ENCODE data around the gene IL1RL2. TPM values are rescaled to one million over a fixed set of nuclear protein-coding genes. Genes with fewer than 3 reads are reported as not detected.

Gene IL1RL2
- total and polyA plus RNA-seq, 2 of the 4 experiments (the other 2 are of a cell fraction), result 0.09 to 0.36 TPM

GRCh38 chr2:102180687-102180999 is 6.2 kb upstream of the IL1RL2 start:
- H3K27ac ChIP-seq (ENCODE audit: insufficient read depth, low read length), result no peak overlapping the region
- no peak overlapping the region for H3K23ac ChIP-seq (ENCODE audit: low read depth, low read length)
- no peak overlapping the region for H4K5ac ChIP-seq (ENCODE audit: low read depth, low read length)
- no peak overlapping the region for H4K8ac ChIP-seq (ENCODE audit: low read depth in 2 of 2, low read length in 2 of 2)
- H3K36me3 ChIP-seq (ENCODE audit: control insufficient read depth, insufficient read depth, low read length), result peaks cover 29% of the 10 kb centered on the region
- H2AK5ac ChIP-seq (ENCODE audit: low read depth, low read length), result no peak overlapping the region
- no peak overlapping the region for H2AK9ac ChIP-seq (replicated peaks; ENCODE audit: low read depth, low read length, poor library complexity)
- H3K56ac ChIP-seq (ENCODE audit: extremely low read depth, insufficient read depth, low read length), result no peak overlapping the region
- POLR2A ChIA-PET (ENCODE audit: unreplicated experiment), result no interaction called here
- ATAC-seq (ENCODE audit: low read depth) (no peak), DNase-seq (no peak)
- H3K9ac ChIP-seq (ENCODE audit: low read depth, low read length), result no peak overlapping the region
- H3K9me3 ChIP-seq (ENCODE audit: control insufficient read depth, insufficient read depth, low read length), result no peaks in the 10 kb centered on the region
- intact Hi-C loops (cut with micrococcal nuclease) (no loop called here), dilution Hi-C loops (cut with HindIII; ENCODE audit: low sequenced_read_pairs, unreplicated experiment) (no loop called here), in situ Hi-C loops (cut with MboI; ENCODE audit: low sequenced_read_pairs) (no loop called here)
- H3K4me1 ChIP-seq (ENCODE audit: control insufficient read depth, insufficient read depth, low read length), result no peaks in the 10 kb centered on the region
- no peak overlapping the region for H3K4me2 ChIP-seq (ENCODE audit: low read depth, low read length)
- H2BK5ac ChIP-seq (ENCODE audit: low read depth, low read length, poor library complexity, severe bottlenecking), result no peak overlapping the region
- H3K4me3 ChIP-seq (ENCODE audit: insufficient read depth, low read depth, low read length), result no peak overlapping the region
- no peak overlapping the region for H2AFZ ChIP-seq (replicated peaks; ENCODE audit: low read length, poor library complexity)
- H2BK15ac ChIP-seq (ENCODE audit: low read depth, low read length), result no peak overlapping the region
- H3K14ac ChIP-seq (replicated peaks; ENCODE audit: low read depth, low read length), result no peak overlapping the region
- no peaks in the 10 kb centered on the region for H3K27me3 ChIP-seq (ENCODE audit: control insufficient read depth, insufficient read depth, low read length)
- H4K20me1 ChIP-seq (ENCODE audit: insufficient read depth, low read length), result no peaks in the 10 kb centered on the region
- no peak overlapping the region for H2BK120ac ChIP-seq (ENCODE audit: low read depth, low read length)
- no peak overlapping the region for H4K91ac ChIP-seq (ENCODE audit: insufficient read depth, low read depth, low read length)
- H3K18ac ChIP-seq (ENCODE audit: low read depth, low read length), result no peak overlapping the region
- no peaks in the 10 kb centered on the region for H3K79me1 ChIP-seq (ENCODE audit: low read depth in 1 of 2, low read length in 2 of 2)
- CTCF ChIA-PET, result no interaction called here
- TF ChIP-seq SMC3 (IDR thresholded peaks at IDR 0.05; ENCODE audit: low read depth, low read length) (no peak), BHLHE40 (IDR thresholded peaks at IDR 0.05; ENCODE audit: low read depth, low read length) (no peak), CEBPB (IDR thresholded peaks at IDR 0.05; ENCODE audit: low read depth, low read length) (no peak), ELK1 (IDR thresholded peaks at IDR 0.05; ENCODE audit: borderline replicate concordance, low read depth, low read length) (no peak), RCOR1 (IDR thresholded peaks at IDR 0.05; ENCODE audit: insufficient replicate concordance, low read length) (no peak), RFX5 (IDR thresholded peaks at IDR 0.05; ENCODE audit: low read depth, low read length) (no peak), MAFK (IDR thresholded peaks at IDR 0.05; ENCODE audit: low read depth, low read length) (no peak), POLR2A (IDR thresholded peaks at IDR 0.05; ENCODE audit: low read depth, low read length) (no peak), CTCF (conservative IDR thresholded peaks at IDR 0.05; ENCODE audit: low read depth, low read length) (no peak), MXI1 (IDR thresholded peaks at IDR 0.05; ENCODE audit: borderline replicate concordance, low read depth, low read length) (no peak), CHD1 (IDR thresholded peaks at IDR 0.05; ENCODE audit: low read depth, low read length) (no peak), USF2 (IDR thresholded peaks at IDR 0.05; ENCODE audit: low read depth, low read length) (no peak), RAD21 (IDR thresholded peaks at IDR 0.05; ENCODE audit: low read length) (no peak), MAZ (IDR thresholded peaks at IDR 0.05; ENCODE audit: borderline replicate concordance, low read depth, low read length) (no peak), NFE2L2 (IDR thresholded peaks at IDR 0.05; ENCODE audit: low read depth, low read length) (no peak)
- H3K9me1 ChIP-seq (ENCODE audit: insufficient read depth, low read length), result no peaks in the 10 kb centered on the region
- WGBS, 2 experiments (ENCODE audit: extremely low coverage in 2 of 2, insufficient read length in 1 of 2), result no CpG with 5 or more reads among the region's 1 CpG
- H2BK20ac ChIP-seq (ENCODE audit: low read depth, low read length), result no peak overlapping the region
- H3K4ac ChIP-seq (ENCODE audit: low read depth, low read length), result no peak overlapping the region
- BruUV-seq (replicated peaks), result no TSS peak

Measured in IMR-90 (cell line).